Measurements from ENCODE around the gene MIOX. TPM values are rescaled to one million over a fixed set of nuclear protein-coding genes. Genes with fewer than 3 reads are reported as not detected.

Gene MIOX
- total RNA-seq, 1 experiment from 2014 or later, result 0.39 TPM

GRCh38 chr22:50517495-50518260 is 31.0 kb downstream of the MIOX start:
- Histone ChIP-seq H3K4me3 (replicated peaks in 1 of 2; ENCODE audit: low read depth in 1 of 2, low read length in 2 of 2) (no peak overlapping the region), H3K4me2 (ENCODE audit: low read length) (no peak overlapping the region), H3K4me1 (ENCODE audit: control insufficient read depth in 1 of 2, insufficient read depth in 2 of 2, low read length in 2 of 2) (no peaks in the 10 kb centered on the region), H3K9ac (ENCODE audit: low read length) (no peak overlapping the region), H2AFZ (ENCODE audit: low read depth, low read length, poor library complexity, severe bottlenecking) (no peak overlapping the region), H3K27me3 (ENCODE audit: insufficient read depth, low read length) (no peaks in the 10 kb centered on the region), H3K9me3 (ENCODE audit: control insufficient read depth in 1 of 2, insufficient read depth in 1 of 2, low read depth in 1 of 2, low read length in 2 of 2) (no peaks in the 10 kb centered on the region), H3K9me2 (ENCODE audit: insufficient read depth) (no peaks in the 10 kb centered on the region), H3K36me3 (ENCODE audit: control insufficient read depth in 1 of 2, insufficient read depth in 2 of 2, low read length in 2 of 2) (peaks cover 7 to 26% of the 10 kb centered on the region in 2 experiments; a peak in 2 of 4 replicates), H3K79me2 (ENCODE audit: insufficient read depth, low read length) (peaks cover 48% of the 10 kb centered on the region), H3K27ac (ENCODE audit: low read depth, low read length) (no peak overlapping the region), H4K20me1 (ENCODE audit: insufficient read depth) (no peaks in the 10 kb centered on the region)
- ATAC-seq (no peak), DNase-seq (ENCODE audit: low read depth, low spot score) (no peak)
- RAD21 ChIA-PET (ENCODE audit: low non-redundant PET in 1 of 2, low total read pairs in 2 of 2, uncharacterized antibody in 2 of 2, unreplicated experiment in 2 of 2), result no interaction called here
- BruUV-seq (replicated peaks), result no TSS peak
- CTCF ChIA-PET, result no interaction called here
- POLR2A ChIA-PET, result no interaction called here
- intact Hi-C loops (cut with micrococcal nuclease), result no loop called here
- TF ChIP-seq SIN3A (IDR thresholded peaks at IDR 0.05; ENCODE audit: low read depth), result no peak
- no peak for TF ChIP-seq EZH2 (IDR thresholded peaks at IDR 0.05)
- TF ChIP-seq RAD21 (IDR thresholded peaks at IDR 0.05; ENCODE audit: low read depth), result no peak
- TF ChIP-seq ELF1 (IDR thresholded peaks at IDR 0.05; ENCODE audit: borderline replicate concordance, low read depth), result no peak
- TF ChIP-seq TCF7L2 (IDR thresholded peaks at IDR 0.05; ENCODE audit: borderline replicate concordance, extremely low read depth, insufficient read depth, insufficient read length), result no peak
- no peak for TF ChIP-seq SP1 (IDR thresholded peaks at IDR 0.05; ENCODE audit: low read depth)

- RAD21 ChIA-PET (ENCODE audit: low non-redundant PET in 1 of 2, low total read pairs in 2 of 2, uncharacterized antibody in 2 of 2, unreplicated experiment in 2 of 2), result no interaction called here
- POLR2A ChIA-PET, result no interaction called here
- intact Hi-C loops (cut with micrococcal nuclease), result no loop called here
- Histone ChIP-seq H3K27ac (ENCODE audit: low read depth, low read length) (no peak overlapping the region), H3K79me2 (ENCODE audit: insufficient read depth, low read length) (peaks cover 48% of the 10 kb centered on the region), H3K9me2 (ENCODE audit: insufficient read depth) (no peaks in the 10 kb centered on the region), H4K20me1 (ENCODE audit: insufficient read depth) (no peaks in the 10 kb centered on the region), H3K4me1 (ENCODE audit: control insufficient read depth in 1 of 2, insufficient read depth in 2 of 2, low read length in 2 of 2) (peaks cover 0 to under 1% of the 10 kb centered on the region in 2 experiments; a peak in 1 of 4 replicates), H3K4me2 (ENCODE audit: low read length) (no peak overlapping the region), H2AFZ (ENCODE audit: low read depth, low read length, poor library complexity, severe bottlenecking) (no peak overlapping the region), H3K36me3 (ENCODE audit: control insufficient read depth in 1 of 2, insufficient read depth in 2 of 2, low read length in 2 of 2) (peaks cover 7 to 33% of the 10 kb centered on the region in 2 experiments; a peak in 3 of 4 replicates), H3K4me3 (replicated peaks in 1 of 2; ENCODE audit: low read depth in 1 of 2, low read length in 2 of 2) (no peak overlapping the region), H3K9me3 (ENCODE audit: control insufficient read depth in 1 of 2, insufficient read depth in 1 of 2, low read depth in 1 of 2, low read length in 2 of 2) (no peaks in the 10 kb centered on the region), H3K9ac (ENCODE audit: low read length) (no peak overlapping the region), H3K27me3 (ENCODE audit: insufficient read depth, low read length) (no peaks in the 10 kb centered on the region)
- no TSS peak for BruUV-seq (replicated peaks)
- CTCF ChIA-PET, result no interaction called here
- no peak for ATAC-seq
- no peak for DNase-seq (ENCODE audit: low read depth, low spot score)
- TF ChIP-seq SRF (IDR thresholded peaks at IDR 0.05; ENCODE audit: low read depth) (no peak), ZNF274 (IDR thresholded peaks at IDR 0.05; ENCODE audit: low read depth, low read length) (no peak), ATF3 (IDR thresholded peaks at IDR 0.05) (no peak), MAX (IDR thresholded peaks at IDR 0.05) (no peak), SP1 (IDR thresholded peaks at IDR 0.05; ENCODE audit: low read depth) (no peak), YY1 (IDR thresholded peaks at IDR 0.05; ENCODE audit: extremely low read depth, insufficient replicate concordance, low read depth, low read length) (no peak), POLR2AphosphoS5 (IDR thresholded peaks at IDR 0.05; ENCODE audit: low read depth, low read length) (no peak), ZFX (IDR thresholded peaks at IDR 0.05) (no peak), ELF1 (IDR thresholded peaks at IDR 0.05; ENCODE audit: borderline replicate concordance, low read depth) (no peak), CBX3 (IDR thresholded peaks at IDR 0.05; ENCODE audit: low read depth) (no peak), EZH2 (IDR thresholded peaks at IDR 0.05) (no peak), REST (IDR thresholded peaks at IDR 0.05; ENCODE audit: low read depth) (no peak), POLR2A (IDR thresholded peaks at IDR 0.05; ENCODE audit: borderline replicate concordance, extremely low read depth, insufficient read depth, insufficient read length) (no peak), EZH2phosphoT487 (IDR thresholded peaks at IDR 0.05; ENCODE audit: borderline replicate concordance) (no peak), CEBPB (IDR thresholded peaks at IDR 0.05; ENCODE audit: low read depth) (no peak), RAD21 (IDR thresholded peaks at IDR 0.05; ENCODE audit: low read depth) (no peak)
Measured at GRCh38 chr22:50518606-50519005, 31.9 kb downstream of the MIOX start.
